ENCODE data around the gene HK1.

GRCh38 chr10:69259547-69260243 is 18.6 kb upstream of the HK1 start:
- TF ChIP-seq CTCF (IDR thresholded peaks at IDR 0.05; ENCODE audit: poor library complexity): no peak
- TF ChIP-seq EZH2phosphoT487 (IDR thresholded peaks at IDR 0.05; ENCODE audit: low read depth, severe bottlenecking, unreplicated experiment): no peak

All from hepatocyte (in vitro differentiated cells).